NCI-H1092 (cell line): Measurements from ENCODE around the gene FAP.

Experiments
- DNase-seq: peaks from one replicate; lab custom pipeline; 2025; lab: John Stamatoyannopoulos, UW

Gene FAP

DNA sequence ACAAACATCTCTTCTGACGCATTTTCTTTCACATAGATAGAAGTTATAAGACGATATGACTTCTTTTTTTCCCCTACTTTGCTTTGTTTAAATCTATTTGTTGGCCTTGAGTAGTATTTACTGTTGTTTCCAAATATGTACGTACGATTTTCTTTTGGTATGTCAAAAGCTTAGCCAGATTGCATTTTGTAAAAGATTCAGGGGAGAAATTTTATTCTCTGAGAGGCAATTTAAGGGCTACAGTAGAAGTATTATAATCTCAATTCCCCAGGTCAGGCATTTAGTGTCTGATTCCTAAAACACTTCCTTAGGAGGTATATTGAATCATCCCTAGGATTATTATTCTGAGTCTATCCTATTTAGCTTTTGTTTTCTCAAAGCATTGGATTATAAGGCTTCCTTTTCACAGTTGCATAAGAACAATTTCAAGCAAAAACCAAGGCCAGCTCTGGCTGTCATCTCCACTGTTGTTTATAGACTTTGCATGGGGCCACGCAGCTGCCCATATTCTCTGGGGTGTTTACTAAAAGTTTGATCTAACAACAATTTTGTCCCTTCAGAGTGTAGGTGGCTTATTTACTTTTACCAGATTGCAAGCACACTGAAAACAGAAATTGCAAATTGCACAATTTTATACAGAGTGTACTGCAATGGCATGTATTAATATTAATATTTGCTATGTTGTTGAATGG, 57.6 kb downstream of the FAP start:
- no peak for DNase-seq

DNA sequence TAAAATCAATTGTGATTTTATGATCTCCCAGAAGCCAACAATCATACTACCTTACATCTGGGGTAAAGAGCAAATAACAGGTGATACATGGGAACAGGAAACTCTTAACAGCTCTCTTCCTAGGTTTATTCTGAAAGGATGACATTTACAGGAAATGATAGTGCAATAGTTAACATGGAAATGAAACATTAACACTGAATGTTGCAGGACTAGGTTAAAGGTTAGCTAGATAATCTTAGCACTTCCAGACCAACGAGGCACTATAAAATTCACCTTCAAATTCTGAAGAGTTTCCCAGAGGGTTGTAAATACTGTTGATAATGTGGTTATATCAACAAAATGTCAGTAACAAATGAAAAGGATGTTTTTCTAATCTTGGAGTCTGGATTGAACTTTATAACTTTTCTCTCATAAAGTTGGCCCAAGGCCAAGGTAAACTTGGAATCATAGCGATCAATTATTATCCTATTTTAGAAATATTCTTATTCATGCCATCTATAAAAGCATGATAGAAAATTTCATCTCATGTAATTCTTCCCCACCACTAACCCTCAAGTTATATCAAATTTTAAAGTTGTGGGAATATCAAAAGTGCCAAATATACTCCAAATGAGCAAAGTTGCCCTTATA, 58.3 kb downstream of the FAP start:
- no peak for DNase-seq

DNA sequence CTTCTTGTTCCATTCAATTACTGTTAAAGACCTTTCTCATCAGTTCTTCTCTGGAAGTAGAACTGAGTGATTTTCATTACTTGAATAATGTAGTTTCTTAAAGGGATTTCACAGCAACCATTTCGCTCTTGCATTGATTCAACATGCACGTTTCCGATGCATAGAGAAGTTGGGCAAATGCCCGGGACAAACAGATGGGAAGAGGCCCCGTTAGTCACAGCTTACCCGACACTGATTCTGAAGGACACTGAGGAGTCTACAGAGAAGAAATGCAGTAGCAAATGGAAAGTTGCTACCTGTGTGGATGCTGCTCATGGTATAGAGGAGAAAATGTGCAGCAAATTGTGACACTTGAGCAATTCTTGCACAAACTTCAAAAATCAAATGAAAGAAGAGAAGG, 58.9 kb downstream of the FAP start:
- DNase-seq = no peak

DNA sequence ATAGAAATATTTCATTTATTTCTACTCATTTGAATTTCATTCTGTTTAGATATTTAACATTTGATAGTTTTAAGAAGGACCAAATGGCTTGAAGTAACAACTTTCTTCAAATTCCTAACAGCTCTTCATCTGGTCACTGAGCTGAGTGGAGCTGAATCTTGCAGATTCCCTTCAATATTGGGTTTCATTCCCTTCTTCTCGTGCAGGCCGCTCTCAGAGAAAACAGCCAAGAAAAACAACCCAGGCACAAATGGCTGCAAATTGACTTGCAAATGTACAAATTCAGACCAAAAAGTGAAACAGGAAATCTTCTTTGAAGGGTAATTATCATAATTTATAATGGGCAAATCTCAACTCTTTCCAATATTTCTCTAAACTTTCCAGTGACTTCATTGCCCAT, 60.9 kb downstream of the FAP start:
- no peak for DNase-seq

DNA sequence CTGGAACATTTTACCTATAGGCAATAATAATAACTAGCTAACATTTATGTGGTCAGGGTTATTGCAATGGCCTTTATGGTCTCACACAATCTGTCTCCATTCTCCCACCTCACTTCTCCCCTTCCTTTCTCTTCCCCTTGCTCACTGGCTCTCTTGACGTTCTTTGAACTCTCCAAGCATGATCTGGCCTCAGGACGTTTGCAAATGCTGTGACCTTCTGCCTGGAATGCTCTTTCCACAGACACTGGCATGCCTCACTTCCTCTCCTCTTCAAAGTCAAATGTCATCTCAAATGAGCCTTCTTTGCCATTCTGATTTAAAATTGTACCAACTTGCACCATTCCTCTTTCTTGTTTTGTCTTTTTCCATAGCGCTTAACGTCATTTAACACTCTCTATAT, 65.9 kb downstream of the FAP start:
- no peak for DNase-seq

DNA sequence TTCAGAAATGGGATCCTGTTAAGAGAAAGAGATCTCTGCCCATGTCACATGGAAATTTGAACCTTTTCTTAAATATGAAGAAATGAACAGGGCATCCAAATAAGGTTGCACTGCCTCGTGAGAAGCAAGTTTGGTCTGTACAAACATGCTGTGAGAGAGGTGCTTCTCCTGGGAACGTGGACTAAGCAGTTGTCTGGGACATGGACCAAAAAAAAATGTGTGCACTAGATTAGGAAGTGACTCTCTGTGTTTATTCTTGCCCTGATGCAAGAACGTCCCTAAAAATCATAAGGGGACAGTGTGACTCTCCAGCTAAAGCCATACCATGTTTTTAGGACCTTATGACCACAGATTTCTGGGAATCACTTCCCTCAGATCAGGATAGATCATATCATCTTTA, 67.5 kb downstream of the FAP start:
- no peak for DNase-seq

DNA sequence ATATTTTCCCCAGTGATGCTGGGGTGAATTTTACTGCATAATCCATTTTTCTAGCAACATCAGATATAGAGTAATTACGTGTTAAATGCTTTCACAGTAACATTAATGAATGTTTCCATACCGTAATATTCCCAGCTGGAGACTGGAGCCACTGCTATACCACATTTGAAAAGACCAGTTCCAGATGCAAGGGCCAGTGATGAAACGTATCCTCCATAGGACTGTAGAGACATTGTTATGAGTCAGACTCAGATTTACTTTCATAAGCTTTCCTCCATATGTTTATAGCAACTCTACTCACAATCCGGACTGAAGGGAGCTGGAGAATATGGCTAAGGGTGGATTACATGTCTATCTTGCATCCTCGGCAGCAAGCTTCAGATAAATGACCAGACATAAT, 68.5 kb downstream of the FAP start:
- no peak for DNase-seq

DNA sequence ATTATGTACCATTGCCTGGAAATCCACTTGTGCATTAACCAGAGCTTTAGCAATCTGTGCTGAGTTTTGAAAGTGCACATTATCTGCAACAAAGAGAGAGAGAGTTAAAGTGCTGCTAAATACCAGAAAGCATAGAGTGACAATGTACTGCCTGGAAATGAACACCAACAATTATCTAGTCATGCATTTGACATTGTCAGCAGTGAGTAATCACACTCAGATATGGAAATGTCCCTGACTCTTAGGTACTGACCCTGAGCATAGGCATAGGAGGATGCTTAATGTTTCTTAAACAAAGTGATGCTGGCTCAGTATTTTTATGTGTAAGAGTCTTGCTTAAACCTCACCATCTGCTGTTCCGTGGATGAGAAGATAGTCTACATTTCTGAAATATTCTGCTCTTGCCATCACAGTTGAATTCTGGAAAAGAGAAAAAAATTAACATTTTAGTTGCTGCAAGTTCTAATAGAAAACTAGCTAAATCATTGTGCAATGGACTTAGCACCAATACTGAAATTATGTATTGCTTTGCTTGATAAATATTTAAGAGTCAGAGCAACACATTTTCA, 70.4 kb downstream of the FAP start:
- no peak for DNase-seq

DNA sequence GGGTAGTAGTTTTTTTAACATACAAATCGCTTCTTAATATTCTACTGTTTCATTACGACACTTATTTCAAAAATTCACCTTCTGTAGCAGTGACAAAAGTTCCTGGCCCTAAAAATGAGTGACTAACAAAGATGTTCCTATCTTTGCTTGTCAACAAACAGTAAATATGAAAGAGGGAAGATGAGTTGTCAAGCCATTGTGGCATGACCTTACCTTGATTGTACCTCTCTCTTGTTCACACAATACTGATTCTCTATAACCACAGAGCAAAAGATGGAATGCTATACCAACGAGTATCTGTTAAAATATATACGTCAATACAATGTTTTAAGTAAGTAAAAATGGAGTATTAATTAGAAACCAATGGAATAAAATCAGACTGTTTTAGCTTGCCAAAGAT, 76.5 kb downstream of the FAP start:
- no peak for DNase-seq

DNA sequence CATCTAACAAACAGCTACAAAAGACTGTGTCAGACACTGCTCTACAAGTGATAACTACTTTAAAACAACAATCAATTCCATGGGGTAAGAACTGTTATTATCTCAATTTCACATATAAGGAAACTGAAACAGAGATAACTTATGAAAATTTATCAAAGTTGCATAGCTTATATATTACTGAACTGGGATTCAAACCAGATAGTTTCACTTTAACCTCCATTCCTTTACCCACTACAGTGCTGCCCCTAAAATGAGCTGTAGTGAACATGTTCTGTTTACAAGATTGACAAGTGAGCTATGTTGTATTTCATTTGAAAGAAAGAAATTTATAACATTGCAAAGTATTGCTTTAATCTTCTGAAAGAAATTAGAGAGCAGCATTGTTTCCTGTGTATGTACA, 77.1 kb downstream of the FAP start:
- no peak for DNase-seq

DNA sequence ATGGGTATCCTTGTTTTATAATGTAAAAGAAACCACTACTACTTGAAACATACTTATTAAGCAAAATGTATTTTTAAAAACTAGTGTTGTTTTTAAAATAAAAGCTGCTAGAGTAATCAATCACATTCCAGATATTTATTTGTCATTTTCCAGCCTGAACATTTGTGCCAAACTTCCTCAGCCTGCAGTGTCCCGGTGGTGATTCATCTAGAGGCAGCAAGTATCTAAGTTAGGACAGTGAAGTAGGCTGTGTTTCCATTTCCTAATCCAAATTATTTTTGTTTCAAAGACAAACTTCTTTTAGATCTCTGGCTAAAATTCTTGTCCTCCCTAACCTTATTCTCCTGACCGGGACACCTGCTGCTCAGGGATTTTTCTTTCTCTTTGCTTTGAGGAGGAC, 78.4 kb downstream of the FAP start:
- no peak for DNase-seq

DNA sequence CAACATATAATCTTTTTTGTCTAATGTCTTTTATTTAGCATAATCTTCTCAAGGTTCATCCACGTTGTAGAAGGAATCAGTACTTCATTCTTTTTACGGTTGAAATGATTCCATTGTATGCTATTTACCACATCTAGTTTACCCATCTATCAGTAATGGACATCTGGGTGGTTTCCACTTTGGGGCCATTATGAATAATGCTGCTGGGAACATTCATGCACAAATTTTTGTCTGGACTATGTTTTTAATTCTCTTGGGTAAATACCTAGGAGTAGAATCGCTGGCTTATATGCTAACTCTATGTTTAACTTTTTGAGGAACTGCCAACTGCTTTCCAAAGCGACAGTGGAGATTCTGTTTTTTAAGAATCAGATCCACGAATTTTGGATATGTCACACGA, 83.8 kb downstream of the FAP start:
- DNase-seq = no peak

DNA sequence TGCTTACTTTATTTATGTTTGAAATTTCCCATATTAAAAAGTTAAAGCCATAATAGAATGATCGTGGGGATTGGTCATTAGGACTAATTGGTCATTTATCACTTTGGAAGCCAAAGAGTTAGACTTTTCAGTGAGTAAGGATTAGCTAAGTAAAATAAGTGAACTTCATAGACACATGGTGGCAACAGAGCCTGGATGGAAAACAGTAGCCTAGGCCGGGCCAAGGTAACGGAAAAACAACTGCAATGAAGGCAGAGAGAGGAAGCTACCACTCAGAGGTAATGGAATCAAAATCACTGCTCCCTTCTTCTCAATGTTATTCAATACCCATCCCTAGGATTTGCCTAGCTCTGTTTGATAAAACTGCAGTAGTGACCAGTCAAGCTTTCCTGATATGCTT, 87.1 kb downstream of the FAP start:
- no peak for DNase-seq

DNA sequence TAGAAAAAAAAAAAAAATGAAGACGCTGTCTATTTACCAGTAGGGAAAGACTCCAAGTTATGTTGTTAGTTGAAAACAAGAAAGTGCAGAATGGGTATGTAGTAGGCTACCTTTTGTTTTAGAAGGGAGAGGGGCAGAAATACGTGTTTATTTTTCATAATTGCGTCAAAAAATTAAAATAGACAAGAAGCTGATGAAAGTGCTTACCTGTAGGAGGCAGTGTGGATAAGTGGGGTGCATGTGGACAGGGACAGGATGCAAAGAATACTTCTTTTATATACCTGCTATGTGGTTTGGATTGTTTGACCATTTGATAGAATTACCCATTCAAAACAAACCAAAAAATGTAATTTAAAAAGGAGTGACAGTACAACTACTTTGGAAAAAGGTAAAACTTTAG, 88.2 kb downstream of the FAP start:
- no peak for DNase-seq

DNA sequence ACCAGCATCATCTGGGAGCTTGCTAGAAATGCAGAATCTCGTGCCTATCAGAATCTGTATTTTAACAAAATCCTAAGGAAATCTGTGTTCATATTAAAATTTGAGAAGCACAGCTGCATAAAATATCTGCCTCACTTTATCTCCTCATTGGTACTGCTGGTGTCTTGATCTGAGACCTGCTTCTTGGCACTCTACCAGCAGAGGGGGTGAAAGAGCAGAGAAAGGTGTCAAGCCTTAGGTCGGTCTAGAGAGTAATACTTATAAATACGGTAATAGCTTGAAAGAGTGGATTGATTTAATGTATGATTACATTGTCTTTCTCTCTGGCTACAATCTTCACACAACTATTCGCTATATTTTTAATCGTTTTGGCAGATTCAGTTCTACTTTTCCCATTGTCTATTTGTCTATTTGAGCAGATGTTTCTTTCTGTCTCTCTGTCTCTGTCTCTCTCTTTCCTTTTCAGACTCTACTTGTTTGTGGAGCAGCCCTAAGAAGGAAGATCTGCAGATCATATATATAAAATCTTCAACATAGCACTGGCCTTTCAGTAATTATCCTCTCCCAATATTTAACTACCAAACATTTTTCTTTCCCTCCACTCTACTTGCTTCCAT, 89.5 kb downstream of the FAP start:
- peak; percentile 42 for DNase-seq

DNA sequence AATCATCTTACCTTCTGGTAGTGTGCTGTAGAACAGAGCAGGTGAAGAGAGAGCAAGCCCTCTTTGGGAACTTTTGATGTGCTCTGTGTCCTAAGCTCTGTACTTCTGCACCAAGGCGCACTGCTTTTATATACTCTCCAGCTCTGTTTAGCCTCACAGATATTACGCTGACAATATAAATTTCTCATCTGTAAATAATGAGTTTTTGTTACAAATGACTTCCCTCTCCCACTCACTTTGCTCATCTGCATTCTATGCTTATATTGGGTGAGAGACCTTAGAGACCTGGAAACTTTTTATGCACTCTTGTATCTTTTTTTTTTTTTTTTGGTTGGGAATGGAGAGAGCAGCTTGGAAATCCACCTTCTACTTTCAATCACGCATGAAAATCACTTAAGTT, 91.1 kb downstream of the FAP start, which contains the start of gene GCG:
TSS of gene GCG (minus strand) at position 101 of the 400 bp plus-strand sequence. CDS start 3,069 bp downstream, outside the sequence.
- no peak for DNase-seq

DNA sequence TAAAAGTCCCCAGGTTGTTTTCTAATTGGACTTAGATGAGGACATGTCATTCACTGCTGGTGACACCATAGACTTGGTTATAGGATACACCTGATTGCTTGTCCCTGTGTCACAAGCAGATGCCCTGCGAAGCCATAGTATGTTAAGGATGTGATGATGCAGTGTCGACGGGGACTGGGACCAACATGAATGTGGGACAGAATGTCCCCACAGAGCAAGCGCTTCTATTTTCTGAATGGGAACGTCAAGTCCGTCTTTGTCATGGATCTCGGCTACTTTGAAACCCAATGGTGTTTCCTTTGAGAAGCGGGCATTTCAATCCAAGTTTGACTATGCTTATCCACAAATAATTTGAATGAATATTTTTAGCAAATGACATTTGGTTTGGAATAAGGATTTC, 93.3 kb downstream of the FAP start:
- DNase-seq = no peak

DNA sequence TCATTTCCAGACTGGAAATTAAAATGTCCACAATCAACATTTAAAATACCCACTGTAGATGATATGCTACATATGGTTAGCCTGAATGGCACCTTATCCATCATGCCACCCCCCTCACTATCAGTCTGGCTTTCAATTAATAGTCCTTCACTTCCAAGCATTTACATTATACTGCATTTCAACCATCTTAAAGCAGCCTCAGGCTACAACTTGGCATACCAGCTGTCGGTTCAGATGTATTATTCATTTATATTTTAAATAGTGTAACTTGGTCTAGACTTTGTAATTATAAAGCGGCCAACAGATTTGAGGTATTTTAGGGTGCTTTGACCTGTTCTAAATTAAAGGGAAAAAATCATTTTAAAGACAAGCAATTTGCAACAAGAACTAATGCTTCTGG, 93.8 kb downstream of the FAP start:
- DNase-seq = no peak

DNA sequence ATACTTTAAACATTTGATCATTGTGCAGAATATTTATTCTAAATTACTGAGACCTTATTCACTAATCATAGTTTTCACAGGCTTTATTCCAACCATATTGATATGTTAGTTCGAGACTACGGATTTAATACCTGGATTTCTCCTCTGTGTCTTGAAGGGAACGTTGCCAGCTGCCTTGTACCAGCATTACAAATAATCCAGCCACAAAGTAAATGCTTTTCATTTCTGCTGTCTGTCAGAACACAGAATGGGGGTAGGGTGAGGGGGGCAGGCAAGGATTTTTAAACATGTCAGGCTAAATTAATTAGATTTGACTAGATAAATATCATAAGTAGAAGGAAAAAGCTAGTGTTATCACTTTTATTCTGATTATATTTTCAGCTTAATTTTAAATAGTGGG, 94.3 kb downstream of the FAP start:
- no peak for DNase-seq

DNA sequence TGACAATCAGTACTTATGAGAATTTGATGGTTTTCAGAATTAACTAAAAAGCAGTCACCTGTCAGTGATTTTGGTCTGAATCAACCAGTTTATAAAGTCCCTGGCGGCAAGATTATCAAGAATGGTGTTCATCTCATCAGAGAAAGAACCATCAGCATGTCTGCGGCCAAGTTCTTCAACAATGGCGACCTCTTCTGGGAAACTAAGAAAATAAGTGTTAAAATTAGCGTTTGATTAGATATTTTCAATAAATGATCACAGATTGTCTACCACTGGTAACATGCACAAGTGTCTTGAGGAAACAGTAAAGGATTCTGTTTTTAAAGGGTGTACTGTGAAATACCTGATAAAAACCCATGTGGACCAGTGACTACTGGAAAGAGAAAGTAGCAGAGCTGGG, 99.3 kb downstream of the FAP start:
- DNase-seq = no peak

DNA sequence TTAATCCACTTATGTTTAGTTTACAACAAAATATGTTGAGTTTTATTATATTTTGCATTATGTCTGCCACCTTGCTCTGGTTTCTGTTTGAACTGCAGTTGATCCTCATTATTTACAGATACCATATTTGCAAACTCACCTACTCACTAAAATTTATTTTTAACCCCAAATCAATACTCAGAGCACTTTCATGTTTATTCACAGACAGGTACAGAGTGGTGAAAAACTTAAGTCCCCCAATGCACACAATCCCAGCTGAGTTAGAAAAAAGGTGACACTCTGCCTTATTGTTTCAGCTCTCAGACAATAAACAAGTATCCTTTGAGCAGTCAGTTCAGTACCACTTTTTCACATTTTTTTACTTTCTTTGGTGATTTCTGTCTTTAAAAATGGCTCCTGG, 104.9 kb downstream of the FAP start:
- DNase-seq = no peak

DNA sequence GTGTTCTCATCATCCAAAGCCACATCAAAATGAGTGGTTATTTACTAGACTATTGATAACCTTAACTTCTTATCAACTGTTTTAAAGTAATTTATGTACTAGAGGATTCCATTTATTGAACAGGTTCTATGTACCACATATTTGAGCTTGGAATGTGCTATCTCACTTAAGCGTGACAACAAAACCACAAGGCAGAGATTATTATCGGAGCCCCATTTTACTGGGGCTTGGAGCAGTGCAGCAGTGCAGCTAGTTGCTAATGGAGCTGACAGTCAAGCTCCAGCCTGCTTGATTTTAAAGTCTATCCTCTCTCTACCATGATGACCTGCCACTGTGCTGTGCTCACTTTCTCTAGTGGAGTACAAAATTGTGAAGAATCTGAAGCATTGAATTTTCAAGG, 115.8 kb downstream of the FAP start:
- no peak for DNase-seq

DNA sequence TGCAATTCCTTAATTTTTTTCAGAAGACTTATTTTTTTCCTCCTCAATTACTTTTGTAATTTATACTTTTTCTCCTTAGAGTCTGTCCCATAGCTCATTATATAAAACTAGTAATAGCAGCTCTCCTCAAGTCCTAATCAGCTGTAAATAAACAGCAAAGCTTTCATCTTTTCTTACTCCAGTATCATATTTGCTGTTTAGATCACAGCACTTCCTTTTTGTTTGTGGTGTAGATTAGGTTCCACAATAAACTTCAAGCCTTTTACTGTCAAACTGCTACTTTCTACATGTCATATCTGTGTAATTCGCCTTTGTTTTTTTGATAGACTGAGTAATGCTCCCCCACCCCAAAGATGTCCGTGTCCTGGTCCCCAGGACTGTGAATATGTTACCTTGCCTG, 116.7 kb downstream of the FAP start:
- DNase-seq = no peak
